ENCODE results near the gene ROBO1. TPM values are rescaled to one million over a fixed set of nuclear protein-coding genes. Genes with fewer than 3 reads are reported as not detected.
A peak's percentile ranks its signal among the peaks of the same experiment; 100 is the strongest.
"Not testable (repeated sequence)": the region's sequence is repeated elsewhere in the genome, so short reads cannot be mapped to it uniquely, and the experiment has no call there.

ROBO1 gene
- polyA plus RNA-seq, 1 donor, result 16.2 TPM

DNA sequence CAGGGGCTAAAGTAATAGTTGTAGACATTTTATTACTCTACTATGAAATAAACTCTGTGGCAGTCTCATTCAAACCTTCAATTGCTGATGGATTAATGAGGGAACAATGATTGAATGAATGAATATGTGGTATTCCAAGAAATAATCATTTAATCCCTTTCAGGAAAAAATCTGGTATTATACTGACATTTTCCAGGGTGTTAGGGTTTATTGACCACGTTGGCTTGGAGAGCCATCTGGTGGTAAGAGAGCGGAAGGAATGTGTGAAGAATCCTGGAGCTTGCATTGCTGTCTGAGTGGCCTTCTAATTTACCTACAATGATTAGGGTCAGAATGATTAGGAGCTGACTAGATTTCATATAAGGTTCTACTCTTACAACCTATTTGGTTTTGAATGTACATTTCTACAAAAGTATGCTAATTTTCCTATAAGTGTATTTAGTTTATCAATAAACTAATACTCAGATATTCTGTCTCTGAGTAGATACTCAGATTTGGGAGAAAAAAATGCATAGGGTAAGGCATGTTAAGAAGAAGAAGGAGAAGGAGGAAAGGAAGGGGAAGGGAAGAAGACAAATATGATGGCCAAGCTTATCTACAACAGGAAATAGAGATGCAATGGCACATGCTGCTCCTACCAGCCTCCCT lies 249.9 kb downstream of the ROBO1 start:
- no peaks in the 10 kb centered on the region for H3K36me3 ChIP-seq (ENCODE audit: control insufficient read depth, insufficient read depth, low read length)
- no peak overlapping the region for H3K27ac ChIP-seq (ENCODE audit: low read length)
- no peaks in the 10 kb centered on the region for H3K9me3 ChIP-seq (ENCODE audit: control insufficient read depth, low read depth, low read length)
- no peak overlapping the region for H3K4me3 ChIP-seq (ENCODE audit: low read length)
- no peaks in the 10 kb centered on the region for H3K4me1 ChIP-seq (ENCODE audit: control insufficient read depth, insufficient read depth, low read length)
- DNase-seq, result peak; percentile 14 to 19
- no peaks in the 10 kb centered on the region for H3K27me3 ChIP-seq (ENCODE audit: control insufficient read depth, insufficient read depth, low read length)
- WGBS (ENCODE audit: insufficient coverage, low lambda C conversion rate), result no CpG with 5 or more reads among the region's 2 CpGs

- 92% methylated on average over 3 of the region's 4 CpGs for WGBS (ENCODE audit: insufficient coverage, low lambda C conversion rate)
- H3K9me3 ChIP-seq (ENCODE audit: control insufficient read depth, low read depth, low read length), result no peaks in the 10 kb centered on the region
- H3K36me3 ChIP-seq (ENCODE audit: control insufficient read depth, insufficient read depth, low read length), result no peaks in the 10 kb centered on the region
- no peak overlapping the region for H3K4me3 ChIP-seq (ENCODE audit: low read length)
- DNase-seq, result no peak
- H3K27ac ChIP-seq (ENCODE audit: low read length), result no peak overlapping the region
- no peaks in the 10 kb centered on the region for H3K27me3 ChIP-seq (ENCODE audit: control insufficient read depth, insufficient read depth, low read length)
- H3K4me1 ChIP-seq (ENCODE audit: control insufficient read depth, insufficient read depth, low read length), result no peaks in the 10 kb centered on the region
Measured at GRCh38 chr3:79516795-79517194, 251.0 kb downstream of the ROBO1 start.

- 80% methylated on average over 1 of the region's 4 CpGs for WGBS (ENCODE audit: insufficient coverage, low lambda C conversion rate)
- peak in 1 of 2 donors; percentile 6 for DNase-seq
- no peaks in the 10 kb centered on the region for H3K9me3 ChIP-seq (ENCODE audit: control insufficient read depth, low read depth, low read length)
Measured at GRCh38 chr3:79515072-79515471, 252.7 kb downstream of the ROBO1 start.

GRCh38 chr3:79514069-79514468 lies 253.7 kb downstream of the ROBO1 start:
- Histone ChIP-seq H3K9me3 (ENCODE audit: control insufficient read depth, low read depth, low read length) (no peaks in the 10 kb centered on the region), H3K27me3 (ENCODE audit: control insufficient read depth, insufficient read depth, low read length) (no peaks in the 10 kb centered on the region), H3K27ac (ENCODE audit: low read length) (no peak overlapping the region), H3K4me1 (ENCODE audit: control insufficient read depth, insufficient read depth, low read length) (no peaks in the 10 kb centered on the region), H3K4me3 (ENCODE audit: low read length) (no peak overlapping the region), H3K36me3 (ENCODE audit: control insufficient read depth, insufficient read depth, low read length) (no peaks in the 10 kb centered on the region)
- WGBS (ENCODE audit: insufficient coverage, low lambda C conversion rate), result no CpG with 5 or more reads among the region's 3 CpGs
- DNase-seq, result no peak

More at GRCh38 chr3:79515072-79515471, 252.7 kb downstream of the ROBO1 start:
- Histone ChIP-seq H3K36me3 (ENCODE audit: control insufficient read depth, insufficient read depth, low read length) (no peaks in the 10 kb centered on the region), H3K4me1 (ENCODE audit: control insufficient read depth, insufficient read depth, low read length) (no peaks in the 10 kb centered on the region), H3K27ac (ENCODE audit: low read length) (no peak overlapping the region), H3K27me3 (ENCODE audit: control insufficient read depth, insufficient read depth, low read length) (no peaks in the 10 kb centered on the region), H3K4me3 (ENCODE audit: low read length) (no peak overlapping the region)

GRCh38 chr3:79506751-79507150 lies 261.0 kb downstream of the ROBO1 start:
- no CpG with 5 or more reads among the region's 1 CpG for WGBS (ENCODE audit: insufficient coverage, low lambda C conversion rate)
- peak in 1 of 2 donors; percentile 37 for DNase-seq
- Histone ChIP-seq H3K36me3 (ENCODE audit: control insufficient read depth, insufficient read depth, low read length) (no peaks in the 10 kb centered on the region), H3K9me3 (ENCODE audit: control insufficient read depth, low read depth, low read length) (peaks cover 8% of the 10 kb centered on the region), H3K27me3 (ENCODE audit: control insufficient read depth, insufficient read depth, low read length) (no peaks in the 10 kb centered on the region), H3K27ac (ENCODE audit: low read length) (no peak overlapping the region), H3K4me1 (ENCODE audit: control insufficient read depth, insufficient read depth, low read length) (no peaks in the 10 kb centered on the region), H3K4me3 (ENCODE audit: low read length) (no peak overlapping the region)

DNA sequence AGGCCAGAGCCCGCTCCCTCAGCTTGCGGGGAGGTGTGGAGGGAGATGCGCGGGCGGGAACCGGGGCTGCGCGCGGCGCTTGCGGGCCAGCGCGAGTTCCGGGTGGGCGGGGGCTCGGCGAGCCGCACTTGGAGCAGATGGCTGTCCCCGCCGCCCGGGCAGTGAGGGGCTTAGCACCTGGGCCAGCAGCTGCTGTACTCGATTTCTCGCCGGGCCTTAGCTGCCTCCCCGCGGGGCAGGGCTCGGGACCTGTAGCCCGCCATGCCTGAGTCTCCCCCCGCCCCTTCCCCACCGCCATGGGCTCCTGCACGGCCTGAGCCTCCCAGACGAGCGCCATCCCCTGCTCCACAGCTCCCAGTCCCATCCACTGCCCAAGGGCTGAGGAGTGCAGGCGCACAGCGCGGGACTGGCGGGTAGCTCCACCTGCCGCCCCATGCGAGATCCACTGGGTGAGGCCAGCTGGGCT lies 265.5 kb downstream of the ROBO1 start:
- H3K4me3 ChIP-seq (ENCODE audit: low read length); H3K27ac ChIP-seq (ENCODE audit: low read length); DNase-seq; H3K9me3 ChIP-seq (ENCODE audit: control insufficient read depth, low read depth, low read length); H3K27me3 ChIP-seq (ENCODE audit: control insufficient read depth, insufficient read depth, low read length); H3K4me1 ChIP-seq (ENCODE audit: control insufficient read depth, insufficient read depth, low read length); H3K36me3 ChIP-seq (ENCODE audit: control insufficient read depth, insufficient read depth, low read length): not testable (repeated sequence)
- WGBS (ENCODE audit: insufficient coverage, low lambda C conversion rate), result no CpG with 5 or more reads among the region's 39 CpGs

GRCh38 chr3:79497447-79498111 lies 270.2 kb downstream of the ROBO1 start:
- H3K4me3 ChIP-seq (ENCODE audit: low read length), result no peak overlapping the region
- no peaks in the 10 kb centered on the region for H3K4me1 ChIP-seq (ENCODE audit: control insufficient read depth, insufficient read depth, low read length)
- no peak overlapping the region for H3K27ac ChIP-seq (ENCODE audit: low read length)
- DNase-seq, result no peak
- no peaks in the 10 kb centered on the region for H3K36me3 ChIP-seq (ENCODE audit: control insufficient read depth, insufficient read depth, low read length)
- no peaks in the 10 kb centered on the region for H3K27me3 ChIP-seq (ENCODE audit: control insufficient read depth, insufficient read depth, low read length)
- peaks cover 8% of the 10 kb centered on the region for H3K9me3 ChIP-seq (ENCODE audit: control insufficient read depth, low read depth, low read length)
- WGBS (ENCODE audit: insufficient coverage, low lambda C conversion rate), result 37% methylated on average over 6 of the region's 7 CpGs

DNA sequence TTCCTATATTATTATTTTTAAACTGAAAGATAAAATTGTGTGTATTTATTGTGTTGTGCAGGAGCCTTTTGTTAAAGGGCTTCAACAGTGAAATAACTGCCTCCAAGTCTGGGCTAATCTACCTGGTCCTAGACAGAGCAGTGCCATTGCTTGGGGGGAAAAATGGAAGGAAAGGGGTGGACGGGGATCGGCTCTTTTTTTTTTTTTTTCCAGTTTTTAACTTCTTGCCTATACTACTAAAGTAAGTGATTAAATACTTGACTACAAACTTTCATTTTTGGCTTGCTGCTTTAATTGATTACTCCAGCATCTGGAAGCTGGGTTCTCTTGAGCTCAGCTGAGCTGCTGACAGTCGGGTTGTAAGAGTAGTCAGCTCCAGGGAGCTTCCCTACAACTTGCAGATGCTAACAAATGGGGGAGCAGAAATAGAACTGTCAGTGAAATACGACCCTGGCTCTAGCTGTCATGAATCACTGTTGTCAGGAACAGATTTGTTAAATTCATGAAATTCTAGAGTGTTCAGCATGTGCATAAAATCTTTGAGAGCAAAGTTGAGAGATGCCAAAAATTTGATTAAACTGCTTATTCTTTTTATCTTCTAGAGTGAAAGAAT lies 276.7 kb downstream of the ROBO1 start:
- Histone ChIP-seq H3K9me3 (ENCODE audit: control insufficient read depth, low read depth, low read length) (no peaks in the 10 kb centered on the region), H3K27ac (ENCODE audit: low read length) (no peak overlapping the region), H3K4me3 (ENCODE audit: low read length) (no peak overlapping the region), H3K4me1 (ENCODE audit: control insufficient read depth, insufficient read depth, low read length) (no peaks in the 10 kb centered on the region), H3K27me3 (ENCODE audit: control insufficient read depth, insufficient read depth, low read length) (no peaks in the 10 kb centered on the region), H3K36me3 (ENCODE audit: control insufficient read depth, insufficient read depth, low read length) (no peaks in the 10 kb centered on the region)
- DNase-seq, result no peak
- WGBS (ENCODE audit: insufficient coverage, low lambda C conversion rate), result no CpG with 5 or more reads among the region's 4 CpGs

GRCh38 chr3:79490165-79491028 lies 277.4 kb downstream of the ROBO1 start:
- no peaks in the 10 kb centered on the region for H3K9me3 ChIP-seq (ENCODE audit: control insufficient read depth, low read depth, low read length)
- H3K27me3 ChIP-seq (ENCODE audit: control insufficient read depth, insufficient read depth, low read length), result no peaks in the 10 kb centered on the region
- H3K4me1 ChIP-seq (ENCODE audit: control insufficient read depth, insufficient read depth, low read length), result no peaks in the 10 kb centered on the region
- peak in 1 of 2 donors; percentile 26 for DNase-seq
- no peaks in the 10 kb centered on the region for H3K36me3 ChIP-seq (ENCODE audit: control insufficient read depth, insufficient read depth, low read length)
- H3K27ac ChIP-seq (ENCODE audit: low read length), result no peak overlapping the region
- H3K4me3 ChIP-seq (ENCODE audit: low read length), result no peak overlapping the region
- WGBS (ENCODE audit: insufficient coverage, low lambda C conversion rate), result 93% methylated on average over 2 of the region's 8 CpGs

- WGBS (ENCODE audit: insufficient coverage, low lambda C conversion rate), result no CpG with 5 or more reads among the region's 2 CpGs
- H3K4me3 ChIP-seq (ENCODE audit: low read length), result no peak overlapping the region
- no peaks in the 10 kb centered on the region for H3K36me3 ChIP-seq (ENCODE audit: control insufficient read depth, insufficient read depth, low read length)
- H3K4me1 ChIP-seq (ENCODE audit: control insufficient read depth, insufficient read depth, low read length), result no peaks in the 10 kb centered on the region
- H3K27ac ChIP-seq (ENCODE audit: low read length), result no peak overlapping the region
- no peaks in the 10 kb centered on the region for H3K27me3 ChIP-seq (ENCODE audit: control insufficient read depth, insufficient read depth, low read length)
- no peak for DNase-seq
- no peaks in the 10 kb centered on the region for H3K9me3 ChIP-seq (ENCODE audit: control insufficient read depth, low read depth, low read length)
Measured at GRCh38 chr3:79488407-79488806, 279.4 kb downstream of the ROBO1 start.
